ENCODE results near the gene AMMECR1L. TPM values are rescaled to one million over a fixed set of nuclear protein-coding genes. Genes with fewer than 3 reads are reported as not detected.

AMMECR1L gene
- total and polyA plus RNA-seq, 2 of the 13 experiments (the other 11 are each of a cell fraction or from before 2014, with no cell fraction given): 9.1 to 14.2 TPM

DNA sequence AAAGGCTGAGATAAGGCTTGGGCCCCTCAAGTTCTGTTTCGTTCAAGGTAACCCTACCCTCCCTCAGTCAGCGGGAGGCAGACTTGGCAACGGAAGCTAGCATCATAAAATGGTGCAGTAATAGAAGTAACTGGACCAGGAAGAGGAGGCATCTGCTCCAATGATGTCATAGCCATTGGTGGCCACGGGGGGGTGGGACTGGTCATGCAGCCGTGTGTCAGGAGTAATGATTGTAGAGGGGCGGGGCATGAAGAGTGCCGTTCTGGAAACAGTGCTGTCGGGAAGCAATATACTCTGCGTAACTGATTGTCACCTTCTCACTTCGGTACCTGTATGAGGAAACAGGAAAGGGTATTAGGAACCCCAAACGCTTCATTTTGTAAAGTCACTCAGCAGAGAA is 20.9 kb downstream of the AMMECR1L start:
- peaks cover 7% of the 10 kb centered on the region for H3K4me1 ChIP-seq (ENCODE audit: insufficient read depth, low read length)
- TF ChIP-seq ATF7-NPFF (CRISPR knock-in tag; IDR thresholded peaks at IDR 0.05; ENCODE audit: low read depth) (no peak), ATF7 (IDR thresholded peaks at IDR 0.05) (peak; percentile 74), ATF7 (CRISPR knock-in tag; IDR thresholded peaks at IDR 0.05) (no peak), ZBTB38 (CRISPR knock-in tag; IDR thresholded peaks at IDR 0.05) (0 out of 2 replicates have a peak, but pooled peaks have one; percentile 40), CREB1 (IDR thresholded peaks at IDR 0.05) (0 out of 2 replicates have a peak, but pooled peaks have one; percentile 39), CREB1 (CRISPR knock-in tag; IDR thresholded peaks at IDR 0.05) (no peak), ZNF292 (CRISPR knock-in tag; IDR thresholded peaks at IDR 0.05; ENCODE audit: borderline replicate concordance, low read depth) (no peak)
- TF ChIP-seq, protein P1, sequence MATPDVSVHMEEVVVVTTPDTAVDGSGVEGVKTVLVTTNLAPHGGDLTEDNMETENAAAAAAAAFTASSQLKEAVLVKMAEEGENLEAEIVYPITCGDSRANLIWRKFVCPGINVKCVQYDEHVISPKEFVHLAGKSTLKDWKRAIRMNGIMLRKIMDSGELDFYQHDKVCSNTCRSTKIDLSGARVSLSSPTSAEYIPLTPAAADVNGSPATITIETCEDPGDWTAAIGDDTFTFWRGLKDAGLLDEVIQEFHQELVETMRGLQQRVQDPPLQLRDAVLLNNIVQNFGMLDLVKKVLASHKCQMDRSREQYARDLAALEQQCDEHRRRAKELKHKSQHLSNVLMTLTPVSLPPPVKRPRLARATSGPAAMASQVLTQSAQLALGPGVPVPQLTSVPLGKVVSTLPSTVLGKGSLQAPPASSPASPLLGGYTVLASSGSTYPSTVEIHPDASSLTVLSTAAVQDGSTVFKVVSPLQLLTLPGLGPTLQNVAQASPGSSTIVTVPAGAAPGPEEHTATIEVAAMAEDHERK (CRISPR knock-in tag; IDR thresholded peaks at IDR 0.05; ENCODE audit: low read depth): no peak
- no peaks in the 10 kb centered on the region for H3K27me3 ChIP-seq (ENCODE audit: control insufficient read depth in 1 of 2, insufficient read depth in 2 of 2, low read length in 2 of 2)
- 87% methylated on average over 11 of the region's 11 CpGs for WGBS (ENCODE audit: low lambda C conversion rate)
- ChIA-PET POLR2A (no interaction called here), CTCF (ENCODE audit: low intra/inter-chr PET ratio, low total read pairs) (no interaction called here)
- H3K79me2 ChIP-seq (ENCODE audit: insufficient read depth, low read length): no peaks in the 10 kb centered on the region
- no peaks in the 10 kb centered on the region for H3K9me3 ChIP-seq (ENCODE audit: low read length)
- no peaks in the 10 kb centered on the region for H4K20me1 ChIP-seq (ENCODE audit: insufficient read depth, low read length)
- H3K36me3 ChIP-seq (replicated peaks in 1 of 2; ENCODE audit: control insufficient read depth in 1 of 2, insufficient read depth in 2 of 2, low read length in 2 of 2): peaks cover 44 to 66% of the 10 kb centered on the region in 2 experiments
- intact Hi-C loops (cut with micrococcal nuclease; ENCODE audit: unreplicated experiment): no loop called here
- FAIRE-seq (no peak), DNase-seq (ENCODE audit: low spot score) (no peak), ATAC-seq (peak; percentile 20; the same call in 2 of the 3 replicates)
- H3K4me3 ChIP-seq (replicated peaks in 1 of 3; ENCODE audit: insufficient read depth in 1 of 3, low read depth in 2 of 3, low read length in 3 of 3): no peak overlapping the region
- H2AFZ ChIP-seq (ENCODE audit: low read length): no peak overlapping the region
- BruUV-seq (replicated peaks): no TSS peak
- no peak overlapping the region for H3K27ac ChIP-seq (ENCODE audit: extremely low read length, insufficient read depth, low read length)
- in situ Hi-C loops (cut with HindIII; ENCODE audit: extremely low pct_ligation_motif_present, low pct_unique_long_range_greater_than_20kb): no loop called here
- H3K9ac ChIP-seq (ENCODE audit: insufficient read depth, low read depth, low read length): no peak overlapping the region
- no peak overlapping the region for H3K4me2 ChIP-seq (ENCODE audit: low read depth, low read length)

DNA sequence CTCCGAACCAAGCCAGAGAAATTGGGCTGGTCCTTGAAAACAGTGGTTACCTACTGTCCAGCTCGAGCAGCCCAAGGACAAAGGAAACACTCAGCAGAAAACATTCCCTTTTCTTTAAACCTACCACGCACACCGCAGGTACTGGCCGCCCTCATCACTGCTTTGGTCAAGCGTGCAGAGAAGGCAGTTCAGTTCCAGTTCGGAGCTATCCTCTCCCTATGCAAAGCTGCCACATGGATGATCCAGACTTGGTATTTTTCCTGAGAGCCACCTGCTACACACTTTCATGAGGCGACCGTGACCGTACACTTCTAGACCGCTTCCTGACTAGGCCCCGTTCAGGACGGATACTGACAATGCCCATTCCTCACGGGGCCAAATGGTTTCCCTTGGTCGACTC is 23.5 kb downstream of the AMMECR1L start:
- FAIRE-seq (no peak), ATAC-seq (no peak), DNase-seq (ENCODE audit: low spot score) (no peak)
- Histone ChIP-seq H2AFZ (ENCODE audit: low read length) (no peak overlapping the region), H3K27ac (ENCODE audit: extremely low read length, insufficient read depth, low read length) (no peak overlapping the region), H3K27me3 (ENCODE audit: control insufficient read depth in 1 of 2, insufficient read depth in 2 of 2, low read length in 2 of 2) (no peaks in the 10 kb centered on the region; a peak in 1 of 5 replicates), H4K20me1 (ENCODE audit: insufficient read depth, low read length) (0 out of 2 replicates have a peak, but pooled peaks cover 4% of the 10 kb centered on the region), H3K4me3 (replicated peaks in 1 of 3; ENCODE audit: insufficient read depth in 1 of 3, low read depth in 2 of 3, low read length in 3 of 3) (no peak overlapping the region), H3K79me2 (ENCODE audit: insufficient read depth, low read length) (peaks cover 7% of the 10 kb centered on the region), H3K4me2 (ENCODE audit: low read depth, low read length) (no peak overlapping the region), H3K9ac (ENCODE audit: insufficient read depth, low read depth, low read length) (no peak overlapping the region), H3K4me1 (ENCODE audit: insufficient read depth, low read length) (peaks cover 13% of the 10 kb centered on the region), H3K9me3 (ENCODE audit: low read length) (no peaks in the 10 kb centered on the region), H3K36me3 (replicated peaks in 1 of 2; ENCODE audit: control insufficient read depth in 1 of 2, insufficient read depth in 2 of 2, low read length in 2 of 2) (peaks cover 32 to 41% of the 10 kb centered on the region in 2 experiments)
- BruUV-seq (replicated peaks): no TSS peak
- WGBS (ENCODE audit: low lambda C conversion rate): 90% methylated on average over 15 of the region's 15 CpGs
- intact Hi-C loops (cut with micrococcal nuclease; ENCODE audit: unreplicated experiment): no loop called here
- ChIA-PET POLR2A (no interaction called here), CTCF (ENCODE audit: low intra/inter-chr PET ratio, low total read pairs) (no interaction called here)
- TF ChIP-seq RBM22 (optimal IDR thresholded peaks at IDR 0.05; ENCODE audit: low read length): peak; percentile 80
- TF ChIP-seq KDM2A (CRISPR knock-in tag; IDR thresholded peaks at IDR 0.05; ENCODE audit: borderline replicate concordance, low read depth): 0 out of 2 replicates have a peak, but pooled peaks have one; percentile 26
- no peak for TF ChIP-seq ZNF777 (CRISPR knock-in tag; IDR thresholded peaks at IDR 0.05)
- TF ChIP-seq POLR2G (IDR thresholded peaks at IDR 0.05; ENCODE audit: low read depth, low read length): 0 out of 2 replicates have a peak, but pooled peaks have one; percentile 26
- TF ChIP-seq, protein P2, sequence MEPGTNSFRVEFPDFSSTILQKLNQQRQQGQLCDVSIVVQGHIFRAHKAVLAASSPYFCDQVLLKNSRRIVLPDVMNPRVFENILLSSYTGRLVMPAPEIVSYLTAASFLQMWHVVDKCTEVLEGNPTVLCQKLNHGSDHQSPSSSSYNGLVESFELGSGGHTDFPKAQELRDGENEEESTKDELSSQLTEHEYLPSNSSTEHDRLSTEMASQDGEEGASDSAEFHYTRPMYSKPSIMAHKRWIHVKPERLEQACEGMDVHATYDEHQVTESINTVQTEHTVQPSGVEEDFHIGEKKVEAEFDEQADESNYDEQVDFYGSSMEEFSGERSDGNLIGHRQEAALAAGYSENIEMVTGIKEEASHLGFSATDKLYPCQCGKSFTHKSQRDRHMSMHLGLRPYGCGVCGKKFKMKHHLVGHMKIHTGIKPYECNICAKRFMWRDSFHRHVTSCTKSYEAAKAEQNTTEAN (CRISPR knock-in tag; conservative IDR thresholded peaks at IDR 0.05): no peak
- TF ChIP-seq ZFP1 (CRISPR knock-in tag; IDR thresholded peaks at IDR 0.05): peak; percentile 31; the same call in 1 of the 2 replicates
- in situ Hi-C loops (cut with HindIII; ENCODE audit: extremely low pct_ligation_motif_present, low pct_unique_long_range_greater_than_20kb): no loop called here

Data from HepG2 (cell line).